OCI-LY3 (cell line): ENCODE data around the gene SLC25A31.

ENCODE experiments used
- H2AFZ ChIP-seq: fragments of 200-600, 300-600 bp; shearing (Covaris generic); 2 replicates; pipeline ENCODE4 v1.6.0; 2014; ENCODE audit warnings: antibody characterized with exemption, low read depth, low read length
- H3K27ac ChIP-seq: fragments of 200-600, 300-600 bp; sonication (generic); 2 replicates; pipeline ENCODE4 v1.5.1; 2014; ENCODE audit warnings: mild to moderate bottlenecking, low read length, moderate library complexity, mixed read lengths
- H3K27me3 ChIP-seq: fragments of 200-600, 300-600 bp; sonication (generic); 2 replicates; pipeline ENCODE4 v1.6.1; 2014; ENCODE audit warnings: low read depth, low read length, mixed read lengths
- H3K36me3 ChIP-seq: fragments of 200-600, 300-600 bp; sonication (generic); replicated peaks from 2 replicates; pipeline ENCODE3; 2014; ENCODE audit warnings: low read depth, low read length, mixed read lengths
- H3K4me1 ChIP-seq: fragments of 300-600, 200-600 bp; sonication (generic); 2 replicates; pipeline ENCODE4 v1.6.1; 2014; ENCODE audit warnings: low read length, mixed read lengths
- H3K4me2 ChIP-seq: fragments of 200-600, 300-600 bp; sonication (generic); 2 replicates; pipeline ENCODE4 v1.6.1; 2014; ENCODE audit warnings: low read length, mixed read lengths
- H3K4me3 ChIP-seq: fragments of 300-600, 200-600 bp; sonication (generic); 2 replicates; pipeline ENCODE4 v1.5.1; 2014; ENCODE audit warnings: antibody characterized with exemption, mild to moderate bottlenecking, low read length, moderate library complexity
- H3K79me2 ChIP-seq: fragments of 300-600, 200-600 bp; shearing (Covaris generic); 2 replicates; pipeline ENCODE4 v1.6.1; 2014; ENCODE audit warnings: mild to moderate bottlenecking, low read length, mixed read lengths
- H3K9ac ChIP-seq: fragments of 300-600, 200-600 bp; shearing (Covaris generic); 2 replicates; pipeline ENCODE4 v1.6.0; 2014; ENCODE audit warnings: mild to moderate bottlenecking, low read length, moderate library complexity
- H3K9me3 ChIP-seq: fragments of 200-600, 300-600 bp; shearing (Covaris generic); 2 replicates; pipeline ENCODE4 v1.6.1; 2014; ENCODE audit warnings: low read length, mixed read lengths; ENCODE audit not compliant: insufficient read depth
- H4K20me1 ChIP-seq: fragments of 200-600, 300-600 bp; sonication (generic); 2 replicates; pipeline ENCODE4 v1.6.1; 2016; ENCODE audit warnings: low read length, mixed read lengths; ENCODE audit not compliant: insufficient read depth
- CTCF ChIP-seq: fragments of 200-600, 300-600 bp; sonication (generic); IDR thresholded peaks from 2 replicates; pipeline ENCODE4 v1.5.1; 2014; ENCODE audit warnings: antibody characterized with exemption, low read length, low read depth
- EZH2phosphoT487 ChIP-seq: fragments of 200-600 bp; shearing (Covaris generic); IDR thresholded peaks from 2 replicates; pipeline ENCODE4 v1.6.1; 2018; ENCODE audit warnings: antibody characterized with exemption, mixed run types, low read depth

Gene SLC25A31

GRCh38 chr4:127776620-127777019 is 46.4 kb downstream of the SLC25A31 start:
- H3K27ac ChIP-seq: no peak overlapping the region
- peaks cover 22% of the 10 kb centered on the region for H3K4me1 ChIP-seq
- no peaks in the 10 kb centered on the region for H3K9me3 ChIP-seq
- no peak overlapping the region for H2AFZ ChIP-seq
- no peaks in the 10 kb centered on the region for H3K79me2 ChIP-seq
- no peak overlapping the region for H3K4me2 ChIP-seq
- peaks cover 31% of the 10 kb centered on the region for H3K27me3 ChIP-seq
- TF ChIP-seq CTCF: no peak
- TF ChIP-seq EZH2phosphoT487: no peak
- no peaks in the 10 kb centered on the region for H4K20me1 ChIP-seq
- H3K9ac ChIP-seq: no peak overlapping the region
- H3K36me3 ChIP-seq: no peaks in the 10 kb centered on the region
- H3K4me3 ChIP-seq: no peak overlapping the region

- H3K4me2 ChIP-seq: no peak overlapping the region
- no peak overlapping the region for H3K27ac ChIP-seq
- H3K79me2 ChIP-seq: no peaks in the 10 kb centered on the region
- H3K9ac ChIP-seq: no peak overlapping the region
- H3K4me1 ChIP-seq: peaks cover 24% of the 10 kb centered on the region
- no peaks in the 10 kb centered on the region for H3K9me3 ChIP-seq
- no peak overlapping the region for H2AFZ ChIP-seq
- peaks cover 31% of the 10 kb centered on the region for H3K27me3 ChIP-seq
- H3K4me3 ChIP-seq: no peak overlapping the region
- TF ChIP-seq CTCF (no peak), EZH2phosphoT487 (no peak)
- no peaks in the 10 kb centered on the region for H3K36me3 ChIP-seq
- H4K20me1 ChIP-seq: no peaks in the 10 kb centered on the region
Measured at GRCh38 chr4:127777487-127777886, 47.3 kb downstream of the SLC25A31 start.

GRCh38 chr4:127778102-127778501 is 47.9 kb downstream of the SLC25A31 start:
- no peak overlapping the region for H3K27ac ChIP-seq
- TF ChIP-seq EZH2phosphoT487 (no peak), CTCF (no peak)
- H2AFZ ChIP-seq: no peak overlapping the region

GRCh38 chr4:127780598-127780997 is 50.4 kb downstream of the SLC25A31 start:
- Histone ChIP-seq H3K27ac (no peak overlapping the region), H3K36me3 (no peaks in the 10 kb centered on the region), H3K4me1 (peaks cover 18% of the 10 kb centered on the region), H3K4me3 (no peak overlapping the region), H2AFZ (no peak overlapping the region), H4K20me1 (no peaks in the 10 kb centered on the region), H3K9ac (no peak overlapping the region), H3K4me2 (no peak overlapping the region), H3K9me3 (no peaks in the 10 kb centered on the region), H3K79me2 (no peaks in the 10 kb centered on the region), H3K27me3 (peaks cover 50% of the 10 kb centered on the region)
- no peak for TF ChIP-seq EZH2phosphoT487
- no peak for TF ChIP-seq CTCF

More at GRCh38 chr4:127778102-127778501, 47.9 kb downstream of the SLC25A31 start:
- Histone ChIP-seq H3K4me1 (peaks cover 23% of the 10 kb centered on the region), H4K20me1 (no peaks in the 10 kb centered on the region), H3K27me3 (peaks cover 36% of the 10 kb centered on the region), H3K4me3 (no peak overlapping the region), H3K9ac (no peak overlapping the region), H3K79me2 (no peaks in the 10 kb centered on the region), H3K36me3 (no peaks in the 10 kb centered on the region), H3K9me3 (no peaks in the 10 kb centered on the region), H3K4me2 (no peak overlapping the region)
